GM19025 (cell line): ENCODE results near the gene FBXO22.

Experiments used
- ATAC-seq: cut with Tn5 transposase; IDR thresholded peaks from one replicate; pipeline ENCODE4 v1.9.1; 2021; ENCODE audit warnings: mild to moderate bottlenecking, low read depth, moderate library complexity; ENCODE audit not compliant: unreplicated experiment

The FBXO22 gene

DNA sequence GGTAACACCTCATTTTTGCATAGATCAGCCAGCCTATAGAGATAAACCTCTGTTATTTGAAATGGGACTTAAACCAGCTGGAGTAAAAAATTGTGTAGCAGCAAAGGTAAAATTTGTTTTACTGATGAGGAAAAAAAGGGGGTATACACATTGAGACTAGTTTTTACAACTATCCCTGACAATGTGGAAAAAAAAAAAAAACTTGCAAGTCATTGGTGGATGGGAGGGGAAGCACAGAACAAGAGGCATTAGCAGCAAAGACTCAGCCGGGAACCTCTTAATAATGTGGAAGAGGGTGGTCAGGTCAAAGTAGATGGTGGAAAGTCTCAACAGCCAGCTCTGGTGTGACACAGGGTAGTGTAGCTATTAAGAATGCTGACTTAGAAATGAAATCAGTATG is 14.5 kb downstream of the FBXO22 start:
- ATAC-seq, result no peak

- no peak for ATAC-seq
Measured at GRCh38 chr15:75920079-75920478, 16.4 kb downstream of the FBXO22 start.

- ATAC-seq, result no peak
Measured at GRCh38 chr15:75921732-75922703, 18.3 kb downstream of the FBXO22 start.

- no peak for ATAC-seq
Measured at GRCh38 chr15:75923756-75924155, 20.1 kb downstream of the FBXO22 start.

- no peak for ATAC-seq
Measured at GRCh38 chr15:75924576-75924975, 20.9 kb downstream of the FBXO22 start.

- ATAC-seq, result no peak
Measured at GRCh38 chr15:75925440-75925839, 21.8 kb downstream of the FBXO22 start.

DNA sequence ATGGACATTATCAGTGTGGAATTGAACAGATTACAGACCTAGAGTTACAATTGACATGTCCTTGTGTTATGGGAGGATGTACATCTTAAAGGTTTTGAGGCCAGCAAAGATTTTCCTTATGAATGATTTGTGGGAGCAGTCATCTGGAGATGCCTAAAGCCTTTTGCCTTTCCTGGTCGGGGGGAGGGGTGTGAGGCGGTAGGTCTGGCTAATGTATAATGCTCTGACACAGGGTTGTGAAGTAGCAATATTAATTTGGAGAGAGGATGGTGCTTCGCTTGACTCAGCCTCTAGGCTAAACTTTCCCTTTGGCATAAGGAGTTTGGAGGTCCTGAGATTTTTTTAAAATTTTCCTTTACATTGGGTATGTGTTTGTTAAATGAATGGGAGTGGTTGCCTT is 23.3 kb downstream of the FBXO22 start:
- ATAC-seq, result no peak

- ATAC-seq, result no peak
Measured at GRCh38 chr15:75927601-75928000, 23.9 kb downstream of the FBXO22 start.

DNA sequence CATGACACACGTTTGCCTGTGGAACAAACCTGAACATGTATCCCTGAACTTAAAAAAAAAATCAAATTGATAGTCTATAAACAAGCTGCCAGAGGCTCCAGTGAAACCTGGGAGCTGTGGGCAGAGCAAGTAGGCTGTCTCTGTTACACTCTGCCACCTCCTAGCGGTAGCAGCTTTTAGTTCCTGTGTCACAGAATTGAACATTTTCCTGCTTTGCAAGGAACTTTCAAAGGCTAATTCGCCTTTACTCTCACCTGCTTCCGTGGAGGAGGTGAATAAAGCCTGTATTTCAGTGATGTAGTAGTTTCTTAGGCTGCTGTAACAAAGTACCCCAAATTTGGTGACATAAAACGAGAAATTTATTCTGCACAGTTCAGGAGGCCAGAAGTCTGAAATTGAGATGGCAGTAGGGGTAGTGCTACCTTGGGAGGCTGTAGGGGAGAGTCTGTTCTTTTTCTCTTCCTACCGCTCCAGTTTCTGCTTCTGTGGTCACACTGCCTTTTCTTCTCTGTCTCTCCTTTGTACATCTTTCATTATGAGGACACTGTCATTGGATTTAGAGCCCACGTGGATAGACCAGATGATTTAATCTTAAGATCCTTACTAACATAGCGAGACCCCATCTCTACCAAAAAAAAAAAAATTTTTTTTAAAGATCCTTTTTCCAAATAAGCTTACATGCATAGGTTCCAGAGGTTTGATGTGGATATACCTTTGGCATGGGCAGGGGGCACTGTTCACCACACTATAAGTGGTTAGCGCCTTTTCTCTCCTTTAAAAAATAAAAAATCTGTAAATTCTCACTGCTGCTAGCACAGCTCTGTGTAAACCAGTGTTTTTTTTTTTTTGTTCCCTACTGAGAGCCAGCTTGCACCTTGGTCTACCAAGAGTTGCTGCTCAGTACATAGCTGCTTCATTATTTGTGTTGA is 25.3 kb downstream of the FBXO22 start:
- ATAC-seq, result no peak

GRCh38 chr15:75929799-75930565 is 26.3 kb downstream of the FBXO22 start:
- ATAC-seq, result no peak

DNA sequence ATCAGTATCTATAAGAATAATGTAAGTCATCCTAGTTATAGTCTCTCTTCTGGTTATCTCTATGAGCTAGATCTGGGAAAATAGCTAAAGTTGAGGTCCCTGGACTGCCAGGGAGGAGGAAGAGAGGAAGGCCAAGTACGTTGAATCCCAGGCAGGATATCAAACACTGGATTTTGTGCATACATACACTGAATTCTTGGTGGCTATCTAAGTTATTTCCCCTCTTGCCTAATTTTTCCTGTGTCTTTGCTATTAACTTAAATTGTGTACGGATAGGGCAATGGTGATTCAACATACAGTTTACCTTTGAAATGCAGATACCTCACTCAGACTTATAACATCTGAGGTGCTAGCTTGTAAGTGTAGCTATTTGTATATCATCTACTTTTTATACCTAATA is 27.2 kb downstream of the FBXO22 start:
- ATAC-seq, result no peak

GRCh38 chr15:75942464-75942863 is 38.8 kb downstream of the FBXO22 start:
- no peak for ATAC-seq

- ATAC-seq, result no peak
Measured at GRCh38 chr15:75943246-75943645, 39.6 kb downstream of the FBXO22 start.

- ATAC-seq, result no peak
Measured at GRCh38 chr15:75943713-75944215, 40.1 kb downstream of the FBXO22 start.

- no peak for ATAC-seq
Measured at GRCh38 chr15:75945953-75946352, 42.3 kb downstream of the FBXO22 start.

- ATAC-seq, result no peak
Measured at GRCh38 chr15:75947092-75947491, 43.4 kb downstream of the FBXO22 start.

DNA sequence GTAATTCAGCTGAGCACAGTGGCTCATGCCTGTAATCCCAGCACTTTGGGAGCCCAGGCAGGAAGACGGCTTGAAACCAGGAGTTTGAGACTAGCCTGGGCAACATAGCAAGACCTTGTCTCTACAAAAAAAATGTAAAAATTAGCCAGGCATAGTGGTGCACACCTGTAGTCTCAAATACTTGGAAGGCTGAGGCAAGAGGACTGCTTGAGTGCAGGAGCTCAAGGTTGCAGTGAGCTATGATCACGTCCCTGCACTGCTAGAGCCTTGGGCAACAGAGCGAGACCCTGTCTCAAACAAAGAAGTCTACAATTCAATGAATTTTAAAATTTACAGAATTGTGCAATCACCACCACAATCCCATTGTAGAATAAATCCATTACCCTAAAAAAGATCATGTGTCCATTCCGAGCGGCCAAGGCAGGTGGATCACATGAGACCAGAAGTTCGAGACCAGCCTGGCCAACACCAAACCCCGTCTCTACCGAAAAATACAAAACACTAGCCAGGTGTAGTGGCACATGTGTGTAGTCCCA is 45.2 kb downstream of the FBXO22 start:
- no peak for ATAC-seq

DNA sequence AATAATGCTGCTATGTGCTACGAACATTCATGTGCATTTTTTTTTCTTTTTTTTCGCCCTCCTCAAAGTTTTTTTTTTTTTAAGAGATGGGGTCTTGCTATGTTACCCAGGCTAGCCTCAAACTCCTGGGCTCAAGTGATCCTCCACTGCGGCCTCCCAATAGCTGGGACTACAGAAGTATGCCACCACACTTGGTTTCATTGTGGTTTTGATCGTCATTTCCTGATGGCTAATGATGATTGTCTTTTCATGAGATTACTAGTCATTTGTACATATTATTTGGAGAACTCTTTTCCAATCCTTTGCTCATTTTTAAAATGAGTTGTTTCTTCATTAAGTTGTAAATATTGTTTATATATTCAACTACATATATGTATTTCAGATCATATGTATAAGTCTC is 48.8 kb downstream of the FBXO22 start:
- ATAC-seq, result no peak

DNA sequence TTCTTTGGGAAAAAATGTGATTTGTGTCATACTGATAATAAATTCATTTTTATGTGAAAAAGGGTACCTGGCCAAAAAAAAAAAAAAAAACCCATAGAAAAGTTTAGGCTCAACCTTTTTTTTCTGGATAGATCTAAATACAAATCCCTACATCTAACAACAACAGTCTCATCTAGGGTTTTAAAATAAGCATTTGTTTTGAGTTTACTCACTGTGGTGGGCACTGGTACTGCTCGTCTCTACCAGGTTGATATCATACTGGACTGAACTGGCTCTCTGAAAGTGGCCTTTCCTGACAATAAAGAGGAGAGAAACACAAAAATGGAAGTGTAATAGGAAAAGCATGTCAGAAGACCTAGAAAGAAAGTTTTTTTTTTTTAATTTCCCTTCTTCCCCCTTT is 52.0 kb downstream of the FBXO22 start:
- ATAC-seq, result no peak

DNA sequence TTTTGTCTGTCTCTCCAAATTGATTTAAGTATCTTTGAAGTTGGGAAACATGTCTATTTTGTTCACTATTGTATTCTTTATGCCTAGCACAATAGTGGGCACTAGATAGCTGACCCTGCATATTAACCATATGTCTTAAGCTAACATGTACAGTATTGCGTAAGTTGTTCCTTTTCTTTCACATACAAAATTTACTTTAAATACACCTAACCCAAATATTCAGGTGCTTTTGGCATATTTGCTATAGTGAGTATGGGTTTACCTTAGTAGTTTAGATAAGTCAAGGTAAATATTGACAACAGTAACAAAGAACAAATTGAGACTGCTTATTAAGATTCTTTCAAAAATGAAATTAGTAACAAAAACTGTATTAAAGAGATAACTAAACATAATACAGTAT is 57.7 kb downstream of the FBXO22 start:
- ATAC-seq, result no peak
